B cell (primary cell): ENCODE results near the gene ATXN1.

Source experiments
- CTCF ChIP-seq: fragments of 200-600 bp; IDR thresholded peaks from one replicate; pipeline ENCODE4 v1.8.0; 2022; ENCODE audit warnings: antibody characterized with exemption, mild to moderate bottlenecking
- EZH2 ChIP-seq: IDR thresholded peaks from 2 replicates; pipeline ENCODE4 v1.6.1; 2012; ENCODE audit warnings: borderline replicate concordance, low read depth, mild to moderate bottlenecking, moderate library complexity, low read length; ENCODE audit not compliant: insufficient read depth, poor library complexity, severe bottlenecking

GRCh38 chr6:16742116-16742515, 19.1 kb downstream of the ATXN1 start:
- TF ChIP-seq EZH2 (no peak), CTCF (no peak)
